ENCODE results near the gene DGKB.

DNA sequence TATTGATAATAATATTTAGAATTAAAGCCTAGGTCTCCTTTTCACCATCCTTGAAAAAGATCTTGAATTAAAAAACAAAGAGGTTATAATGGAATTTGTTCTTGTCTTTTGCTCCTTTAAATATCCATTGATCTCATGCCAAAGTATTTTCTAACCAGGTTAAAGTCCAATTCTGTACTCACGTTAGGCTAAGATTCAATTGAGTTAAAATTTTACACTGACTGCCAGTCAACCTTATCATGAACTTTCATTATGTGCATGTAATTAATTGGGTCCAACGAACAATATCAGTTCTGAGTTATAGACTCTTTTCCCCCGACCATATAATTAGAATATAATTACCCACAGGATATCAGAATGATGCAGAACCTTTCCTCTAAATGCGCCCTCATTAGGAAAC is 266.6 kb downstream of the DGKB start:
- TF ChIP-seq, protein P1, sequence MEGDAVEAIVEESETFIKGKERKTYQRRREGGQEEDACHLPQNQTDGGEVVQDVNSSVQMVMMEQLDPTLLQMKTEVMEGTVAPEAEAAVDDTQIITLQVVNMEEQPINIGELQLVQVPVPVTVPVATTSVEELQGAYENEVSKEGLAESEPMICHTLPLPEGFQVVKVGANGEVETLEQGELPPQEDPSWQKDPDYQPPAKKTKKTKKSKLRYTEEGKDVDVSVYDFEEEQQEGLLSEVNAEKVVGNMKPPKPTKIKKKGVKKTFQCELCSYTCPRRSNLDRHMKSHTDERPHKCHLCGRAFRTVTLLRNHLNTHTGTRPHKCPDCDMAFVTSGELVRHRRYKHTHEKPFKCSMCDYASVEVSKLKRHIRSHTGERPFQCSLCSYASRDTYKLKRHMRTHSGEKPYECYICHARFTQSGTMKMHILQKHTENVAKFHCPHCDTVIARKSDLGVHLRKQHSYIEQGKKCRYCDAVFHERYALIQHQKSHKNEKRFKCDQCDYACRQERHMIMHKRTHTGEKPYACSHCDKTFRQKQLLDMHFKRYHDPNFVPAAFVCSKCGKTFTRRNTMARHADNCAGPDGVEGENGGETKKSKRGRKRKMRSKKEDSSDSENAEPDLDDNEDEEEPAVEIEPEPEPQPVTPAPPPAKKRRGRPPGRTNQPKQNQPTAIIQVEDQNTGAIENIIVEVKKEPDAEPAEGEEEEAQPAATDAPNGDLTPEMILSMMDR (IDR thresholded peaks at IDR 0.05; ENCODE audit: control extremely low read depth in 1 of 3, insufficient read depth in 1 of 3, low read depth in 1 of 3, low read length in 3 of 3) = no peak
- TF ChIP-seq HDAC2 (IDR thresholded peaks at IDR 0.05; ENCODE audit: borderline replicate concordance in 1 of 2, low read depth in 2 of 2, low read length in 2 of 2) (no peak), NANOG (IDR thresholded peaks at IDR 0.05; ENCODE audit: insufficient read depth, low read depth, low read length, poor library complexity, severe bottlenecking) (no peak), GTF2F1 (IDR thresholded peaks at IDR 0.05; ENCODE audit: borderline replicate concordance, low read depth, low read length) (no peak), POLR2A (IDR thresholded peaks at IDR 0.05; ENCODE audit: control extremely low read depth in 1 of 2, low read depth in 2 of 2, low read length in 2 of 2) (no peak), JUND (IDR thresholded peaks at IDR 0.05; ENCODE audit: low read length) (no peak), TAF1 (IDR thresholded peaks at IDR 0.05; ENCODE audit: low read depth, low read length) (no peak), YY1 (IDR thresholded peaks at IDR 0.05; ENCODE audit: low read depth, low read length) (no peak), POLR2AphosphoS5 (IDR thresholded peaks at IDR 0.05; ENCODE audit: low read depth, low read length) (no peak), EP300 (IDR thresholded peaks at IDR 0.05; ENCODE audit: borderline replicate concordance in 1 of 2, low read depth in 2 of 2, low read length in 2 of 2) (no peak), CREB1 (IDR thresholded peaks at IDR 0.05) (no peak), MAFK (IDR thresholded peaks at IDR 0.05; ENCODE audit: low read depth, low read length) (no peak)
- TF ChIP-seq, protein P2, sequence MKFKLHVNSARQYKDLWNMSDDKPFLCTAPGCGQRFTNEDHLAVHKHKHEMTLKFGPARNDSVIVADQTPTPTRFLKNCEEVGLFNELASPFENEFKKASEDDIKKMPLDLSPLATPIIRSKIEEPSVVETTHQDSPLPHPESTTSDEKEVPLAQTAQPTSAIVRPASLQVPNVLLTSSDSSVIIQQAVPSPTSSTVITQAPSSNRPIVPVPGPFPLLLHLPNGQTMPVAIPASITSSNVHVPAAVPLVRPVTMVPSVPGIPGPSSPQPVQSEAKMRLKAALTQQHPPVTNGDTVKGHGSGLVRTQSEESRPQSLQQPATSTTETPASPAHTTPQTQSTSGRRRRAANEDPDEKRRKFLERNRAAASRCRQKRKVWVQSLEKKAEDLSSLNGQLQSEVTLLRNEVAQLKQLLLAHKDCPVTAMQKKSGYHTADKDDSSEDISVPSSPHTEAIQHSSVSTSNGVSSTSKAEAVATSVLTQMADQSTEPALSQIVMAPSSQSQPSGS (IDR thresholded peaks at IDR 0.05; ENCODE audit: low read length) = no peak
- TF ChIP-seq, protein P3, sequence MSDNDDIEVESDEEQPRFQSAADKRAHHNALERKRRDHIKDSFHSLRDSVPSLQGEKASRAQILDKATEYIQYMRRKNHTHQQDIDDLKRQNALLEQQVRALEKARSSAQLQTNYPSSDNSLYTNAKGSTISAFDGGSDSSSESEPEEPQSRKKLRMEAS (IDR thresholded peaks at IDR 0.05) = no peak

Data from H1 (cell line).